ENCODE measurements around the gene ANKRD7.

DNA sequence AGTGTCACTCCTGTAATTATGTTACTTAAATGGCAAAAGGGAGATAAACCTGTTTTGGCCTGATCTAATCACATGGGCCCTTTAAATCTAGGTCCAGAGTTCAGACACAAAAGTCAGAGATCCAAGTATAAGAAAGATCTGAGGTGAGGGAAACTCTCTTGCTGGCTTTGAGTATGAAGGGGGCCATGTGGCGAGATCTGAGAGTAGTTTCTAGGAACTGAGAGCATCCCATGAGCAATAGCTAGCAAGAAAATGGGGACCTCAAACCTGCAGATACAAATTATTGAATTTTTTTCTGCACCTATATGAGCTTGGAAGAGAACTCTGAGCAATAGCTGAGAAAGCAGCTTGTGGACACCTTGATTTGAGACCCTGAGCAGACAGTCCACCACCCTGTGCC is 27.6 kb downstream of the ANKRD7 start:
- TF ChIP-seq CTCF (IDR thresholded peaks at IDR 0.05) = no peak
- no peak for TF ChIP-seq POLR2A (IDR thresholded peaks at IDR 0.05)
